GM13977 (cell line): ENCODE data around the gene ARHGAP6.

Experiments
- DNase-seq: peaks from one replicate; pipeline ENCODE4 v3.0.0; 2012; ENCODE audit warnings: low spot score
- CTCF ChIP-seq: IDR thresholded peaks from 2 replicates; pipeline ENCODE4 v1.5.1; 2012; ENCODE audit warnings: mild to moderate bottlenecking, control low read depth; ENCODE audit not compliant: insufficient read depth; ENCODE audit errors: extremely low read depth, missing control alignments
- in situ Hi-C: fragments of 300-500 bp; cut with MboI; formaldehyde crosslinking; loops from one replicate; pipeline ENCODE4 v1.12.0; 2022; ENCODE audit warnings: low sequenced_read_pairs, low pct_unique_long_range_greater_than_20kb, mixed read lengths, inconsistent platforms; ENCODE audit not compliant: unreplicated experiment

Gene ARHGAP6

GRCh38 chrX:11597479-11597878, 68.2 kb downstream of the ARHGAP6 start:
- no peak for DNase-seq
- in situ Hi-C loops, result no loop called here
- no peak for TF ChIP-seq CTCF

- DNase-seq, result no peak
- in situ Hi-C loops, result no loop called here
- TF ChIP-seq CTCF, result no peak
Measured at GRCh38 chrX:11591723-11592346, 73.9 kb downstream of the ARHGAP6 start.

GRCh38 chrX:11589641-11590040, 76.1 kb downstream of the ARHGAP6 start:
- in situ Hi-C loops, result no loop called here
- DNase-seq, result no peak
- no peak for TF ChIP-seq CTCF

GRCh38 chrX:11588097-11588496, 77.6 kb downstream of the ARHGAP6 start:
- in situ Hi-C loops, result no loop called here
- TF ChIP-seq CTCF, result no peak

GRCh38 chrX:11585174-11585573, 80.5 kb downstream of the ARHGAP6 start:
- DNase-seq, result no peak
- TF ChIP-seq CTCF, result no peak
- in situ Hi-C loops, result no loop called here

More at GRCh38 chrX:11588097-11588496, 77.6 kb downstream of the ARHGAP6 start:
- no peak for DNase-seq

GRCh38 chrX:11580789-11581188, 84.9 kb downstream of the ARHGAP6 start:
- no peak for DNase-seq
- TF ChIP-seq CTCF, result no peak
- in situ Hi-C loops, result no loop called here
